ENCODE results near the gene ERC2.
A peak's percentile ranks its signal among the peaks of the same experiment; 100 is the strongest.

ERC2 gene

DNA sequence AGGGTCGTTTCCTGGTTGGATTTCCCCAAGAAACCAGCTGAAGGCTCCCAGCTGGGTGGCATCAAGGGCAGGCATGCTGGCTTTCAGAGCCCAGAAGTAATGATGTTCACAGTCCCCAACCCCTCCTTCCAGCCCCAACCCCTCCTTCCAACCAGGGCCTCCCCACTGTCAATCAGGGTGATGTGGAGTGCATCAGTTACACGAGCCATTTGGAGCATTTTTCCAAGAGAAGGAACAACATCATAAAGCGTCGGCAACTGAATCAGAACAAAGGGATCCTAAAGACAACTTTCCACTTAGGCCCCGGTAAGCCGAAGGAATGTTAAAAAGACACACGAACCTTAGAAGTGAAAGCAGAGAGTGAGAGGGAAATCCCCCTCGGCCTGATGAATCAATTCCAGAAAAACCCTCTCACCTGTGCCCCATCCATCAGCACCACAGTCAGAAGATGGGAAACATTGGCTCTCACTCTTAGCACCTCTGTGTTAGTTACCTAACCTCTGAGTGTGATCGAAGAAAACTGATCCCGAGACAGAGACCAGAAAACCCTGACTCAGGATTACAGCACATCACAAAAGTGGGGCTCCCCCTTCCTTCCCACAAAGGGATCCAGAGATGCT is 880.0 kb downstream of the ERC2 start:
- no peak overlapping the region for H3K27ac ChIP-seq (ENCODE audit: low read length)
- no peaks in the 10 kb centered on the region for H3K9me3 ChIP-seq (ENCODE audit: insufficient read depth, low read depth, low read length)
- H3K4me1 ChIP-seq (ENCODE audit: insufficient read depth, low read length) = peaks cover 30% of the 10 kb centered on the region
- no peaks in the 10 kb centered on the region for H3K27me3 ChIP-seq (ENCODE audit: insufficient read depth, low read length)
- H3K4me3 ChIP-seq (ENCODE audit: low read length) = no peak overlapping the region
- no peak overlapping the region for H3K9ac ChIP-seq (ENCODE audit: low read depth, low read length)
- no peaks in the 10 kb centered on the region for H3K36me3 ChIP-seq (ENCODE audit: insufficient read depth, low read depth, low read length)

DNA sequence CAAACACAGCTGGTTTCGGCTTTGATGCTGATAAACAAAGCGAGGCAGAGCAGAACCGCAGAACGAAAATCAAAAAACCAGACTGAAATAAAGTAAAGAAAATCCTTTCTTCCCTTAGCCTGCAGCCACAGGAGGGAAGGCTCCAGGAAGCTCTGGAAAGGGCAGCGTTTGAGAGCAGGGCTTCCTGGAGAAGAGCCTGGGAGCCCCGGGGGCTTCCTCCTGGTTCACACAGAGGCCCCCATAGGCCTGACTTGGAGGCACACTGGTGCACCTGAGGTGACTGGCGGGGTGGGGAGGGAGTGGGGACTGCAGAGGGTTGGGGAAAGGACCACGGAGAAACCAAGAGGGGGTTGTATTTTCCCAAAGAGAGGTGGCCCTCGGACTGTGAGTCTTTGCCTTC is 882.4 kb downstream of the ERC2 start:
- Histone ChIP-seq H3K36me3 (ENCODE audit: insufficient read depth, low read depth, low read length) (no peaks in the 10 kb centered on the region), H3K9ac (ENCODE audit: low read depth, low read length) (no peak overlapping the region), H3K27ac (ENCODE audit: low read length) (no peak overlapping the region), H3K27me3 (ENCODE audit: insufficient read depth, low read length) (no peaks in the 10 kb centered on the region), H3K4me1 (ENCODE audit: insufficient read depth, low read length) (peaks cover 14% of the 10 kb centered on the region; the same call in 1 of the 2 replicates), H3K4me3 (ENCODE audit: low read length) (no peak overlapping the region), H3K9me3 (ENCODE audit: insufficient read depth, low read depth, low read length) (no peaks in the 10 kb centered on the region)

DNA sequence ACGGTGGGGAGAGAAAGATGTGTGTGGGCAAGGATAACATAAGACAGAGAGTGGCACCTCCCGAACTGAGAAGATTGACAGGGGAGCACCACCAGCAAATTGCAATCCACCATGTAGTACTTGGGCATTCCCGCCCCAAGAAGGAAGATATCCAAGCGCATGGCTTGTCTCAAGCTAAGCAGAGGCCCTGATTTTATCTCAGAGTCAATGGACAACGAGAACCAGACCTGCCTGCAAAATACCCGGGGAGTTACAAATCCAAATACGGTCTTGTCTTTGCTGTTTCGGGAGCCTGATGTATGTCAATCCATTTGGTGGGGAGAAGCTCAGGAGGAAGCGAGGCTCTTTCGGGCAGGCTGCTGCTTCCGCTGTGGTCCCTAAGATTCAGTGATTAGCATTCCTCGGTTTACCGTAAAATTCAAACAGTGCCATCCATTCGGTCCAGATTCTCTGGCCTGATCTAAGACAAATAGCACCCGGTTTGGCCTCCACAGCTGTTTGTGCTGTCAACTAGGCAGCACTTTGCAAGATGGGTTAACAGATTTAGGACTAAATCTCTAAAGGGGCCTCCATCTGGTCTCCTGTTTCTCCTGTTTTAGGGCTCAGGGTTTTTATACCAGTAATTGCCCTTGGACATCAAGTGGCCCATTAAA is 883.4 kb downstream of the ERC2 start:
- no peaks in the 10 kb centered on the region for H3K27me3 ChIP-seq (ENCODE audit: insufficient read depth, low read length)
- H3K9me3 ChIP-seq (ENCODE audit: insufficient read depth, low read depth, low read length) = no peaks in the 10 kb centered on the region
- H3K36me3 ChIP-seq (ENCODE audit: insufficient read depth, low read depth, low read length) = no peaks in the 10 kb centered on the region
- no peak overlapping the region for H3K9ac ChIP-seq (ENCODE audit: low read depth, low read length)
- no peak overlapping the region for H3K27ac ChIP-seq (ENCODE audit: low read length)
- no peak overlapping the region for H3K4me3 ChIP-seq (ENCODE audit: low read length)
- H3K4me1 ChIP-seq (ENCODE audit: insufficient read depth, low read length) = peaks cover 14% of the 10 kb centered on the region; the same call in 1 of the 2 replicates

DNA sequence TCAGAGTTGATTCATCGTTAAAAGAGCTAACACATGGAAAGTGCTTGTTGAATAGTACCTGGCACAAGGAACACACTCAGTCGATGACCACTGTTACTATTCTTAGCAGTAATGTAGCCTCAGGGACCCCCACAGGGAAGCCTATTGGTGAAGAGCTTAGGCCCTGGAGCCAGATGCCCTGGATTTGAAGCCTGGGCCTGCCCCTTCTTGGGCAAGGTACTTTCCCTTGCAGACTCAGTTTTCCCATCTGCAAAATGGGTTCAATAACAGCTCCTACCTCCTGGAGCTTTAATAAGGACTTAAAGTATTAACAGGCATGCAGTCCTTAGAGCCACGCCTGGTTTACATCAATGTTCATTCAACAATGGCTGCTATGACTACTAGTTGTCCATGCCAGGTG is 884.2 kb downstream of the ERC2 start:
- H3K27me3 ChIP-seq (ENCODE audit: insufficient read depth, low read length) = no peaks in the 10 kb centered on the region
- no peaks in the 10 kb centered on the region for H3K36me3 ChIP-seq (ENCODE audit: insufficient read depth, low read depth, low read length)
- no peak overlapping the region for H3K9ac ChIP-seq (ENCODE audit: low read depth, low read length)
- peaks cover 14% of the 10 kb centered on the region; the same call in 1 of the 2 replicates for H3K4me1 ChIP-seq (ENCODE audit: insufficient read depth, low read length)
- no peak overlapping the region for H3K4me3 ChIP-seq (ENCODE audit: low read length)
- H3K27ac ChIP-seq (ENCODE audit: low read length) = no peak overlapping the region
- H3K9me3 ChIP-seq (ENCODE audit: insufficient read depth, low read depth, low read length) = no peaks in the 10 kb centered on the region

DNA sequence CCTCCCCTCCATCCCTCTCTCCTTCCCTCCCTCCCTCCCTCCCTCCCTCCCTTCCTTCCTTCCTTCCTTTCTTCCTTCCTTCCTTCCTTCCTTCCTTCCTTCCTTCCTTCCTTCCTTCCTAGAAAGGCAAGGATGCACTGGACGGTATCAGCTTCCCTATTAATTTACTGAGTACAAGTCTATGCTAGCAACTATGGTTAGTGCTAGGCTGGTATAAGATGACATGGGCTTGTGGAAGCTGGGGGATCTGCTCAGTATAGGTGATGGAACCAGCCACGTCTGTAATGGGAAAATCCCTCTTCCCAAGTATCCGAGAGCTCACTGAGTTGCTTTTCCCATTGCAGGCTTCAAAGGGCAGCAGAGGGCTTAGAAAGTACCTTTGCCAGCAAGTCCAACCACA is 884.8 kb downstream of the ERC2 start:
- no peaks in the 10 kb centered on the region for H3K27me3 ChIP-seq (ENCODE audit: insufficient read depth, low read length)

DNA sequence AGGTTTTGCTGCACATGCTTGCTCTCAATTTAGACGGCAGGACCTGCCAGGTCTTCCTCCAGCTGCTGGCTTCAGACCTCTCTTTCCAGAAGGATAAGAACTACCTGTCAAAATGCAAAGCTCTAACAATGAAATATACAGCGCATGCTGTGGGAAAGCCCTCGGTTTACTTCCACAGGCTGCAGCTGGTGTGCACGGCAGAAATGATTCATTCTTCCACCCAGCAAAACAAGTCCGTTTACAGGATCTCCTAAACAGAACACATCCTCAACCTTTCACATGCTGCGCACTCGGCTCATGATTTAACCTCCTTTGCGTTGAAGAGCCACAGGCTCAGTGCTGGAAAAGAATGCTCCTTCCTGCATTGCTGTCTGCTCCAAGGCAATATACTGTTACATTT is 888.8 kb downstream of the ERC2 start:
- H3K9ac ChIP-seq (ENCODE audit: low read depth, low read length) = no peak overlapping the region
- no peak overlapping the region for H3K4me3 ChIP-seq (ENCODE audit: low read length)
- peaks cover 5% of the 10 kb centered on the region for H3K4me1 ChIP-seq (ENCODE audit: insufficient read depth, low read length)
- H3K36me3 ChIP-seq (ENCODE audit: insufficient read depth, low read depth, low read length) = no peaks in the 10 kb centered on the region
- no peak overlapping the region for H3K27ac ChIP-seq (ENCODE audit: low read length)
- H3K9me3 ChIP-seq (ENCODE audit: insufficient read depth, low read depth, low read length) = no peaks in the 10 kb centered on the region
- H3K27me3 ChIP-seq (ENCODE audit: insufficient read depth, low read length) = no peaks in the 10 kb centered on the region

More for the DNA sequence above, 884.8 kb downstream of the ERC2 start:
- Histone ChIP-seq H3K9ac (ENCODE audit: low read depth, low read length) (no peak overlapping the region), H3K4me1 (ENCODE audit: insufficient read depth, low read length) (peaks cover 14% of the 10 kb centered on the region; the same call in 1 of the 2 replicates), H3K4me3 (ENCODE audit: low read length) (no peak overlapping the region), H3K9me3 (ENCODE audit: insufficient read depth, low read depth, low read length) (no peaks in the 10 kb centered on the region), H3K36me3 (ENCODE audit: insufficient read depth, low read depth, low read length) (no peaks in the 10 kb centered on the region), H3K27ac (ENCODE audit: low read length) (no peak overlapping the region)

DNA sequence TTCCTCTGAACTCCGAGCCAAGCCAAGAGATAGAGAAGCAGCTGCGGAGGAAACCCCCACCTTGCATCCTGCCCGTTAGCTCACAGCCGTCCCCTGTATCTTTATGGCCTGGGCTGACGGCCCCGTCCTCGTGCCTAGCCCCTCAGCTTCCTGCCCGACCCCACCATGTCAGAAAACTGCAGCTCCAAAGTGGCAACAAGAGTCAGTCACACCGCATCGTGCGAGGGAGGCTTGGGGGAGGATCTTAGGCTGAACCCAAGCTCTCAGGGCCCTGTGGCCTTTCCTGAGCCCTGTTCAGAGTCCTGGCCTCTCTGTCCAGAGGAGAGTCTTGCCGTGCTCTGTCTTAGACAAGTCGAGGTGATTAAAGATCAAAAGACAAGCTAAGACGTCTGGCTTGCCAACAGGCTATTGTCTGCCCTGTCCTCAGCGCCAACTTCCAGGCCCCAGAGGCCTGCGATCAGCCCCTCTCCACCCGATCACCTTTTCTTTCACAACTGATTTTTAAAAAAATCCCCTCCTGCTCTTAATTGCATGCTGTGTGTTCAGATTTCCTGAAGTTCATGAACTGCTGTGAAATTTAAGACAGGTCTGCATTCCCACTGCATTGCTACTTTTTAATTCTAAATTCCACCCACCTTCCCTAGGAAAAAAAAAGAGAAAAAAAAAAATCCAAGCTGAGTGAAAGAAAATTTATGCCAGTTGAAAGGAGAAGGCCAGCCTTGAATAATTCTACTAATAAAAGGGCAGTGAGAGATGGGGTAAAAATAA is 891.5 kb downstream of the ERC2 start:
- Histone ChIP-seq H3K4me1 (ENCODE audit: insufficient read depth, low read length) (peaks cover 14% of the 10 kb centered on the region), H3K4me3 (ENCODE audit: low read length) (no peak overlapping the region), H3K9ac (ENCODE audit: low read depth, low read length) (peak overlapping the region; percentile 44; the same call in 1 of the 2 replicates), H3K9me3 (ENCODE audit: insufficient read depth, low read depth, low read length) (no peaks in the 10 kb centered on the region), H3K27ac (ENCODE audit: low read length) (peak overlapping the region; percentile 12), H3K36me3 (ENCODE audit: insufficient read depth, low read depth, low read length) (no peaks in the 10 kb centered on the region), H3K27me3 (ENCODE audit: insufficient read depth, low read length) (no peaks in the 10 kb centered on the region)

DNA sequence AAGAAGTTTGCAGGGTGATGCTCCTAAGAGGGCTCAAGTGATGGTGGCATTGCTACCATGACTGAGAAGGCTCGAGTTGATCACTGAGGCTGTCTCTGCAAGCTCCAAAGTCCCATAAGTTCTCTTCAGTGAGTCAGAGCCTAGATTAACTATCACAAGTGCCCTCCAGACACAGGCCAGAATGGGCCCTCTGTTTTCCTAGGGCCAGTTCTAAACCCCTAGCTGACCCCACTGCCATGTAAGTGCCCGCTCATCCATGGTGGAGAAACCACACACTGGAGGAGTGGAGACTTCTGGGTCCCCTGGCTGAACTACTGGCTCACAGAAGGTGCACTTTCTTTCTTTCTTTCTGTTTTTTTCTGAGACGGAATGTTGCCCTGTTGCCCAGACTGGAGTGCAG is 893.6 kb downstream of the ERC2 start:
- Histone ChIP-seq H3K4me1 (ENCODE audit: insufficient read depth, low read length) (peaks cover 25% of the 10 kb centered on the region), H3K9me3 (ENCODE audit: insufficient read depth, low read depth, low read length) (no peaks in the 10 kb centered on the region), H3K4me3 (ENCODE audit: low read length) (no peak overlapping the region), H3K36me3 (ENCODE audit: insufficient read depth, low read depth, low read length) (no peaks in the 10 kb centered on the region), H3K27me3 (ENCODE audit: insufficient read depth, low read length) (no peaks in the 10 kb centered on the region), H3K27ac (ENCODE audit: low read length) (no peak overlapping the region), H3K9ac (ENCODE audit: low read depth, low read length) (no peak overlapping the region)

DNA sequence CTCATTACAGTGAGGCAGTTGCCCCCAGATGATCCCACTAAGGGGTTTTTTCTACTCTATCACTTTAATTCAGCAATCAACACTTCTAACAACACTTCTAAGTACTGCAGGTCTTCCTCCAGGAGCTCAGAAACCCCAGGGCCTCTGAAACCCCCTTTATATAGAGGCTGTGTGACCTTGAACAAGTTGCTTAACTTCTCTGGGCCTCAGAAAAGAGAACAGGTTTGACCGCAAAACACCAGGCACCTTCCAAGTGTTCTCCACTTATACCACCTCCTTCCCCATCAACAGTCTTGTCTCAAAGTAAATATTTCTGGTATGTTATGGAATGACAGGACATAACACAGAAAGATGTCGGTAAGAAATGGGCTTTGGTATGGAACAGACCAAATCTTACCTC is 895.5 kb downstream of the ERC2 start:
- Histone ChIP-seq H3K9me3 (ENCODE audit: insufficient read depth, low read depth, low read length) (no peaks in the 10 kb centered on the region), H3K27me3 (ENCODE audit: insufficient read depth, low read length) (no peaks in the 10 kb centered on the region)

DNA sequence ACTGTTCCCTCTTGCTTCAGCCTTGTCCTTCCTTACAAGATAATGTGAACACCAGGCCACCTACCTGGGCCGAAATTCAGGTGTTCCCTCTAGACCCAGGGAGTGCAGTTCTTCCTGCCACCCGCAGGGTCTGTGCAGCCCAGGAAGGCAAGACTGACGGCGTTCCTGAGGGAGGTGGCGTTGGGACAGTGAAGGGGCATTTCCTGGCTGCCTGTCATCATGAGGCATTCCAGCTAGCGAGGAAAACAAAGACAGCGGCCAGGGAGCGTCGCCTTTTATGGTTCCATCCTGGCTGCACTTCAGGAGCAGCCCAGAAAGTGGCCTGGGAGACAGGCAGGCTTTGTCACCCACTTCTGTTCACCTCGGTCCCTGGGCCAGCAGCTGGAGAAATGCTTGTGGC is 896.4 kb downstream of the ERC2 start:
- Histone ChIP-seq H3K27ac (ENCODE audit: low read length) (peak overlapping the region; percentile 27), H3K9me3 (ENCODE audit: insufficient read depth, low read depth, low read length) (no peaks in the 10 kb centered on the region), H3K4me3 (ENCODE audit: low read length) (no peak overlapping the region; the same call in 1 of the 2 replicates), H3K36me3 (ENCODE audit: insufficient read depth, low read depth, low read length) (no peaks in the 10 kb centered on the region), H3K9ac (ENCODE audit: low read depth, low read length) (peak overlapping the region; percentile 17; the same call in 1 of the 2 replicates), H3K4me1 (ENCODE audit: insufficient read depth, low read length) (peaks cover 25% of the 10 kb centered on the region), H3K27me3 (ENCODE audit: insufficient read depth, low read length) (no peaks in the 10 kb centered on the region)

More for the DNA sequence above, 895.5 kb downstream of the ERC2 start:
- H3K27ac ChIP-seq (ENCODE audit: low read length) = no peak overlapping the region
- H3K4me3 ChIP-seq (ENCODE audit: low read length) = no peak overlapping the region
- peak overlapping the region; percentile 17; the same call in 1 of the 2 replicates for H3K9ac ChIP-seq (ENCODE audit: low read depth, low read length)
- H3K4me1 ChIP-seq (ENCODE audit: insufficient read depth, low read length) = peaks cover 25% of the 10 kb centered on the region
- H3K36me3 ChIP-seq (ENCODE audit: insufficient read depth, low read depth, low read length) = no peaks in the 10 kb centered on the region

DNA sequence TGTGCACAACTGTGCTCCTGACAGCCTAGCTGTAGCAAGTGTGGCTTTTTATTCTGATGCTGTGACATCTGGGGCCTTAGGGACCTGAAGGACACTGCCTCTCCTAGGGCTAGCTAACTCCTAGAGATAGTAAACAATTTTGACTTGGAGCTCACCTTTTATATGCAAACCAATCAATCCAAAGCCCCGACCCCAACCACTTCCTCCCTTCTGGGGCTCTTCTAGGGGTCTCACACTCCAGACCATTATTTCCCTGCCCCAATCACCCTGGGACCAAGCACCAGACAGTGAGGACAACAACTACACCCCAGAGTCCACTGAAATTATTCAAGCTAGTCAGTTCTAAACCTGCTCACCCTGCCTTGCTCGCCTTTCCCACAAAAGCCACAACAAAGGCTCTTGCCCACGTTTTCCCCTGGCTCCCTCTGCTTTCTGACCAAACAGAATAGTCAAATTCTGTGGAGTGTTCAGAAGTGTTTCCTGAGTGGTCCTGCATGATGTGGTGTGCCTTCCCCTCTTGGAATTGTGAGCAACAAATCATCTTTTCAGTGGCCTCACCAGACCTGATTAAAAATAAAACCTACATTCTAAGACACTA is 897.0 kb downstream of the ERC2 start:
- Histone ChIP-seq H3K4me3 (ENCODE audit: low read length) (no peak overlapping the region; the same call in 1 of the 2 replicates), H3K9me3 (ENCODE audit: insufficient read depth, low read depth, low read length) (no peaks in the 10 kb centered on the region), H3K27ac (ENCODE audit: low read length) (peak overlapping the region; percentile 15), H3K4me1 (ENCODE audit: insufficient read depth, low read length) (peaks cover 20% of the 10 kb centered on the region), H3K27me3 (ENCODE audit: insufficient read depth, low read length) (no peaks in the 10 kb centered on the region), H3K36me3 (ENCODE audit: insufficient read depth, low read depth, low read length) (no peaks in the 10 kb centered on the region), H3K9ac (ENCODE audit: low read depth, low read length) (peak overlapping the region; percentile 17; the same call in 1 of the 2 replicates)

Measured in iPS-20b (cell line).